Endothelial cell of umbilical vein (primary cell): ENCODE measurements around the gene XXYLT1. TPM values are rescaled to one million over a fixed set of nuclear protein-coding genes. Genes with fewer than 3 reads are reported as not detected.

ENCODE experiments used
- BruUV-seq: library from RNA; stranded (reverse); fragments of 400-500 nt; replicated peaks from 2 replicates; lab custom pipeline; 2021; lab: Mats Ljungman, UMichigan
- CTCF ChIA-PET: fragments of 300-600, 350-600 bp; sonication (Branson Sonifier 250); formaldehyde crosslinking; loops from one replicate; lab custom pipeline; 2021; ENCODE audit warnings: antibody characterized with exemption, inconsistent platforms; lab: Charles Lee
- POLR2A ChIA-PET: fragments of 300-600, 350-600 bp; sonication (Branson Sonifier 250); formaldehyde crosslinking; loops from one replicate; lab custom pipeline; 2021; ENCODE audit warnings: antibody characterized with exemption, inconsistent platforms; lab: Charles Lee
- DNase-seq: peaks from one replicate; pipeline ENCODE4 v3.0.0-alpha.2; 2011; ENCODE audit warnings: low read depth, low spot score
- FAIRE-seq: peaks from 2 replicates; lab custom pipeline; 2011; peaks lifted over from hg19 to GRCh38; lab: Jason Lieb, UNC
- H2AFZ ChIP-seq: 2 replicates; pipeline ENCODE4 v1.6.0; 2012; ENCODE audit warnings: low read depth, low read length, control low read depth, inconsistent platforms
- H3K27ac ChIP-seq: 2 replicates; pipeline ENCODE4 v1.5.1; 2011; ENCODE audit warnings: low read depth, mild to moderate bottlenecking, control low read depth, low read length, moderate library complexity; ENCODE audit not compliant: insufficient read depth
- H3K27me3 ChIP-seq, 2 experiments: 2 replicates each; pipeline versions ENCODE4 v1.6.0 to v1.6.1; 2011; ENCODE audit warnings: low read length in 2 of 2, mixed read lengths in 1 of 2; ENCODE audit not compliant: control insufficient read depth in 2 of 2, insufficient read depth in 2 of 2
- H3K36me3 ChIP-seq, 2 experiments: 2 replicates in 1 of 2; 3 replicates in 1 of 2; pipeline ENCODE4 v1.5.1; 2011; ENCODE audit warnings: low read length in 2 of 2, mild to moderate bottlenecking in 1 of 2, moderate library complexity in 1 of 2; ENCODE audit not compliant: control insufficient read depth in 2 of 2, insufficient read depth in 2 of 2; ENCODE audit errors: extremely low read depth in 1 of 2
- H3K4me1 ChIP-seq: 3 replicates; pipeline ENCODE4 v1.5.1; 2011; ENCODE audit warnings: mild to moderate bottlenecking, low read length; ENCODE audit not compliant: control insufficient read depth, insufficient read depth; ENCODE audit errors: extremely low read depth
- H3K4me2 ChIP-seq: 2 replicates; pipeline ENCODE4 v1.6.1; 2011; ENCODE audit warnings: low read length, control low read depth, mixed read lengths; ENCODE audit not compliant: insufficient read depth
- H3K4me3 ChIP-seq, 3 experiments: fragments of 200-600 bp in 1 of 3; sonication (generic), shearing (Covaris generic) in 1 of 3; replicated peaks in 1 of 3; 2 replicates each; pipeline ENCODE4 v1.5.1; 2011 to 2016; ENCODE audit warnings: control low read depth in 3 of 3, low read length in 3 of 3, mild to moderate bottlenecking in 2 of 3, inconsistent platforms in 1 of 3, low read depth in 1 of 3, moderate library complexity in 1 of 3; ENCODE audit not compliant: insufficient read depth in 1 of 3
- H3K79me2 ChIP-seq: 2 replicates; pipeline ENCODE4 v1.6.0; 2012; ENCODE audit warnings: low read length, inconsistent platforms; ENCODE audit not compliant: control insufficient read depth, insufficient read depth
- H3K9ac ChIP-seq: replicated peaks from 2 replicates; pipeline ENCODE3; 2011; ENCODE audit warnings: low read length, control low read depth; ENCODE audit not compliant: insufficient read depth; ENCODE audit errors: extremely low read depth
- H3K9me1 ChIP-seq: replicated peaks from 3 replicates; pipeline ENCODE4 v1.6.0; 2011; ENCODE audit warnings: mild to moderate bottlenecking, low read length; ENCODE audit not compliant: control insufficient read depth, insufficient read depth; ENCODE audit errors: extremely low read depth
- H3K9me3 ChIP-seq: replicated peaks from 2 replicates; pipeline ENCODE4 v1.5.1; 2012; ENCODE audit warnings: low read length, inconsistent platforms; ENCODE audit not compliant: control insufficient read depth, insufficient read depth
- H4K20me1 ChIP-seq: replicated peaks from 2 replicates; pipeline ENCODE3; 2011; ENCODE audit warnings: mild to moderate bottlenecking, low read length; ENCODE audit not compliant: control insufficient read depth, insufficient read depth; ENCODE audit errors: extremely low read depth
- CTCF ChIP-seq, 2 donors: IDR thresholded peaks; 1 replicate in 1 of 2; 2 replicates in 1 of 2; pipeline ENCODE4 v1.5.1; 2011; ENCODE audit warnings: low read length in 2 of 2, mild to moderate bottlenecking in 2 of 2, moderate library complexity in 2 of 2, control low read depth in 1 of 2, inconsistent platforms in 1 of 2, low read depth in 1 of 2; ENCODE audit not compliant: insufficient read depth in 1 of 2; ENCODE audit errors: extremely low read depth in 1 of 2
- EZH2 ChIP-seq: IDR thresholded peaks from 2 replicates; pipeline ENCODE4 v1.6.1; 2012; ENCODE audit warnings: borderline replicate concordance, low read depth, mild to moderate bottlenecking, moderate library complexity, low read length, inconsistent platforms; ENCODE audit not compliant: severe bottlenecking
- GATA2 ChIP-seq: IDR thresholded peaks from 2 replicates; pipeline ENCODE4 v1.7.0; 2011; ENCODE audit warnings: low read depth, mild to moderate bottlenecking, moderate library complexity, mixed read lengths, low read length; ENCODE audit not compliant: insufficient read length, insufficient read depth
- JUN ChIP-seq: IDR thresholded peaks from 2 replicates; pipeline ENCODE4 v1.6.1; 2011; ENCODE audit warnings: borderline replicate concordance, low read depth; ENCODE audit not compliant: insufficient read length, insufficient read depth
- MAX ChIP-seq: IDR thresholded peaks from 2 replicates; pipeline ENCODE4 v1.6.1; 2011; ENCODE audit not compliant: insufficient read depth, insufficient read length
- POLR2A ChIP-seq: IDR thresholded peaks from 2 replicates; pipeline ENCODE4 v1.6.1; 2012; ENCODE audit warnings: low read depth, mild to moderate bottlenecking, control low read depth, low read length
- POLR2AphosphoS5 ChIP-seq: IDR thresholded peaks from 2 replicates; pipeline ENCODE4 v1.6.1; 2012; ENCODE audit warnings: low read depth, mild to moderate bottlenecking, control low read depth, low read length, moderate library complexity; ENCODE audit not compliant: insufficient read depth
- dilution Hi-C: fragments of 300-500 bp; cut with MboI; formaldehyde crosslinking; loops from one replicate; pipeline ENCODE4 v1.15.0; 2019; ENCODE audit warnings: low sequenced_read_pairs; ENCODE audit not compliant: extremely low pct_ligation_motif_present
- intact Hi-C: fragments of 100-400 bp; cut with micrococcal nuclease; formaldehyde crosslinking; loops from one replicate; pipeline ENCODE4 v1.10.0; 2022
- polyA plus RNA-seq, 4 experiments: library from polyadenylated mRNA; depleted of rRNA in 3 of 4; stranded (reverse) in 3 of 4; unstranded in 1 of 4; fragments of >200 nt; gene quantifications; 2 replicates each; pipeline versions ENCODE4 v1.2.1 to v1.2.3, GENCODE V29; 2011 to 2012; ENCODE audit warnings: missing spikeins in 1 of 4
- total RNA-seq: library from RNA; stranded (reverse); gene quantifications from 2 replicates; pipeline ENCODE4 v1.2.3, GENCODE V29; 2021

XXYLT1 gene
- total and polyA plus RNA-seq, 2 donors (not counting 3 experiments of a cell fraction or from before 2014, with no cell fraction given) = 54.4 to 78.1 TPM

- H3K27ac ChIP-seq = peak overlapping the region; percentile 99
- DNase-seq (peak; percentile 87), FAIRE-seq (no peak)
- CTCF ChIA-PET = interaction anchor here (0.7 to 4.2 kb wide), 20 partner anchors 8 to 391 kb away, joined by 3 to 25 read pairs (median 5); partner anchors contain the start of gene XXYLT1
- H3K4me2 ChIP-seq = peak overlapping the region; percentile 55
- TF ChIP-seq EZH2 (no peak), MAX (no peak), POLR2AphosphoS5 (no peak), CTCF (IDR thresholded peaks at IDR 0.05; ENCODE audit: extremely low read depth in 1 of 2, insufficient read depth in 1 of 2, low read depth in 1 of 2, low read length in 2 of 2) (no peak), GATA2 (peak; percentile 67), POLR2A (no peak), JUN (no peak)
- no peaks in the 10 kb centered on the region for H3K36me3 ChIP-seq
- H3K4me3 ChIP-seq = peak overlapping the region in 1 of 3 experiments; percentile 6
- H3K9me1 ChIP-seq = no peaks in the 10 kb centered on the region
- dilution Hi-C loops = no loop called here
- peak overlapping the region; percentile 85 for H3K9ac ChIP-seq
- no TSS peak for BruUV-seq
- H3K9me3 ChIP-seq = no peaks in the 10 kb centered on the region
- no peaks in the 10 kb centered on the region for H4K20me1 ChIP-seq
- POLR2A ChIA-PET = interaction anchor here (1.0 to 2.2 kb wide), 9 partner anchors 10 to 345 kb away, joined by 3 to 16 read pairs (median 4); partner anchors contain the start of gene FAM43A
- no peaks in the 10 kb centered on the region for H3K79me2 ChIP-seq
- no peak overlapping the region for H2AFZ ChIP-seq
- intact Hi-C loops = loop anchor here (1.0 to 2.0 kb wide), 15 partner anchors 16 to 342 kb away; no protein-coding TSS in a partner anchor
- H3K27me3 ChIP-seq = no peaks in the 10 kb centered on the region
- peaks cover 53% of the 10 kb centered on the region for H3K4me1 ChIP-seq
Observed at GRCh38 chr3:195031574-195032003, 239.4 kb downstream of the XXYLT1 start.
